A549 (cell line): ENCODE measurements around the gene KIT. TPM values are rescaled to one million over a fixed set of nuclear protein-coding genes. Genes with fewer than 3 reads are reported as not detected.

Source experiments
- ATAC-seq, 2 experiments: fragments of 200-7000 bp in 1 of 2; fragments of >200 bp in 1 of 2; cut with Nextera tagmentation in 1 of 2; cut with Tn5 transposase in 1 of 2; 3 replicates each; pipeline versions ENCODE4 v1.8.0 to v1.9.1; 2018 to 2020; ENCODE audit warnings: mild to moderate bottlenecking in 1 of 2, moderate library complexity in 1 of 2
- CTCF ChIA-PET: fragments of 300-600 bp; sonication (Branson Sonifier 250); formaldehyde crosslinking; extraction: SDS; loops from one replicate; lab custom pipeline; 2021; ENCODE audit warnings: antibody characterized with exemption, inconsistent platforms; lab: Yijun Ruan, JAX
- POLR2A ChIA-PET: fragments of 350-600 bp; formaldehyde crosslinking; extraction: SDS; loops from one replicate; lab custom pipeline; 2021; ENCODE audit warnings: antibody characterized with exemption, inconsistent platforms; lab: Yijun Ruan, JAX
- DNase-seq, 2 experiments: peaks; one replicate each; pipeline versions ENCODE4 v3.0.0 to v3.0.0-alpha.2; 2011 to 2016; ENCODE audit warnings: low read depth in 1 of 2, low spot score in 1 of 2
- FAIRE-seq: peaks from 2 replicates; lab custom pipeline; 2011; peaks lifted over from hg19 to GRCh38; lab: Jason Lieb, UNC
- H3K27ac ChIP-seq, 2 experiments: fragments of >200 bp; sonication (Bioruptor Twin); formaldehyde crosslinking; 3 replicates each; pipeline ENCODE4 v1.5.1; 2016 to 2017
- H3K4me1 ChIP-seq: fragments of >200 bp; sonication (Bioruptor Twin); formaldehyde crosslinking; 3 replicates; pipeline ENCODE4 v1.6.1; 2016
- H3K4me2 ChIP-seq: fragments of >200 bp; sonication (Bioruptor Twin); formaldehyde crosslinking; 3 replicates; pipeline ENCODE4 v1.6.1; 2016
- H3K4me3 ChIP-seq: fragments of >200 bp; sonication (Bioruptor Twin); formaldehyde crosslinking; 3 replicates; pipeline ENCODE4 v1.5.1; 2016
- H3K9me3 ChIP-seq: fragments of >200 bp; sonication (Bioruptor Twin); formaldehyde crosslinking; 3 replicates; pipeline ENCODE4 v1.6.1; 2016
- ATOH8 ChIP-seq: fragments of 250-450 bp; sonication (Bioruptor Pico); IDR thresholded peaks from 2 replicates; pipeline ENCODE4 v1.5.0; 2020; ENCODE audit warnings: low read depth, mild to moderate bottlenecking, moderate library complexity
- CEBPB ChIP-seq, 2 experiments: fragments of >200 bp in 1 of 2; sonication (Bioruptor Twin) in 1 of 2; formaldehyde crosslinking in 1 of 2; IDR thresholded peaks; 2 replicates each; pipeline ENCODE4 v1.6.1; 2012 to 2016
- CHD4 ChIP-seq: fragments of 200-600 bp; sonication (generic); IDR thresholded peaks from 2 replicates; pipeline ENCODE4 v1.6.1; 2016; ENCODE audit warnings: antibody characterized with exemption, mild to moderate bottlenecking, borderline replicate concordance
- CTCF ChIP-seq: fragments of >200 bp; sonication (Bioruptor Twin); formaldehyde crosslinking; IDR thresholded peaks from 3 replicates; pipeline ENCODE4 v1.5.1; 2016
- E2F6 ChIP-seq: IDR thresholded peaks from 2 replicates; pipeline ENCODE4 v1.6.1; 2012; ENCODE audit warnings: low read depth, borderline replicate concordance
- FOSL2 ChIP-seq, 2 experiments: fragments of 450-650 bp in 1 of 2; fragments of >200 bp in 1 of 2; sonication (Bioruptor Twin) in 1 of 2; formaldehyde crosslinking; IDR thresholded peaks; 2 replicates each; pipeline versions ENCODE4 v1.5.0 to v1.6.1; 2016 to 2020; ENCODE audit warnings: mild to moderate bottlenecking in 1 of 2, moderate library complexity in 1 of 2
- GATA3 ChIP-seq: IDR thresholded peaks from 2 replicates; pipeline ENCODE4 v1.6.1; 2012; ENCODE audit warnings: borderline replicate concordance
- HDAC2 ChIP-seq: fragments of 200-600 bp; sonication (generic); IDR thresholded peaks from 2 replicates; pipeline ENCODE4 v1.6.1; 2016
- HES2 ChIP-seq: fragments of >200 bp; sonication (Bioruptor Twin); formaldehyde crosslinking; IDR thresholded peaks from 2 replicates; pipeline ENCODE4 v1.6.1; 2016
- HEYL ChIP-seq: fragments of 250-450 bp; sonication (Bioruptor Pico); IDR thresholded peaks from 2 replicates; pipeline ENCODE4 v1.8.0; 2021; ENCODE audit warnings: mild to moderate bottlenecking, moderate library complexity
- HOXB5 ChIP-seq: fragments of 250-450 bp; sonication (Bioruptor Pico); IDR thresholded peaks from 2 replicates; pipeline ENCODE4 v1.5.0; 2020; ENCODE audit warnings: mild to moderate bottlenecking, moderate library complexity
- NFE2L2 ChIP-seq: fragments of 150-350 bp; conservative IDR thresholded peaks from 2 replicates; pipeline ENCODE4 v1.6.1; 2014; ENCODE audit warnings: low read length
- PHF8 ChIP-seq: fragments of 200-600 bp; sonication (generic); IDR thresholded peaks from 2 replicates; pipeline ENCODE4 v1.6.1; 2016; ENCODE audit warnings: low read depth, mild to moderate bottlenecking, antibody characterized with exemption, moderate library complexity, borderline replicate concordance
- RAD21 ChIP-seq, 2 experiments: fragments of >200 bp in 1 of 2; sonication (Bioruptor Twin) in 1 of 2; formaldehyde crosslinking in 1 of 2; IDR thresholded peaks in 1 of 2; conservative IDR thresholded peaks in 1 of 2; 2 replicates in 1 of 2; 3 replicates in 1 of 2; pipeline ENCODE4 v1.6.1; 2012 to 2018; ENCODE audit warnings: inconsistent platforms in 1 of 2
- RARB ChIP-seq: fragments of 250-450 bp; sonication (Bioruptor Pico); IDR thresholded peaks from 2 replicates; pipeline ENCODE4 v1.8.0; 2021; ENCODE audit warnings: mild to moderate bottlenecking, moderate library complexity
- RFX5 ChIP-seq: fragments of 450-650 bp; IDR thresholded peaks from 2 replicates; pipeline ENCODE4 v1.7.1; 2014; ENCODE audit warnings: antibody characterized with exemption, mild to moderate bottlenecking, moderate library complexity
- RNF2 ChIP-seq: fragments of 200-600 bp; sonication (generic); IDR thresholded peaks from 2 replicates; pipeline ENCODE4 v1.6.1; 2016; ENCODE audit warnings: low read depth, mild to moderate bottlenecking, antibody characterized with exemption, moderate library complexity, borderline replicate concordance
- ZSCAN20 ChIP-seq: fragments of 250-450 bp; sonication (Bioruptor Pico); IDR thresholded peaks from 2 replicates; pipeline ENCODE4 v1.8.0; 2022; ENCODE audit warnings: mild to moderate bottlenecking, moderate library complexity
- WGBS: methylation state at CpG from one replicate; pipeline ENCODE4 v1.1.6; 2017; ENCODE audit errors: missing lambda C conversion rate; 5-methylcytosine and 5-hydroxymethylcytosine counted together
- polyA plus RNA-seq, 4 experiments: library from polyadenylated mRNA; depleted of rRNA in 3 of 4; stranded (reverse); fragments of >200 nt; fragmentation: RNase III in 1 of 4; extraction: RNeasy Plus Mini Kit Qiagen cat#74134 plus additional on column Dnase treatment in 1 of 4; gene quantifications; 2 replicates in 3 of 4; 3 replicates in 1 of 4; pipeline ENCODE4 v1.2.3, GENCODE V29; 2011 to 2017

Gene KIT
- polyA plus RNA-seq, 2 of the 4 experiments (the other 2 are of a cell fraction): not detected

GRCh38 chr4:54643958-54644751, 13.6 kb upstream of the KIT start:
- CTCF ChIA-PET: no interaction called here
- no peak for TF ChIP-seq E2F6
- TF ChIP-seq RAD21 (conservative IDR thresholded peaks at IDR 0.05 in 1 of 2, IDR thresholded peaks at IDR 0.05 in 1 of 2): no peak
- no peak for TF ChIP-seq HEYL (CRISPR knock-in tag)
- no peak for TF ChIP-seq CTCF
- no peak for TF ChIP-seq CHD4
- no peak for TF ChIP-seq FOSL2 (IDR thresholded peaks at IDR 0.05)
- TF ChIP-seq FOSL2 (CRISPR knock-in tag; IDR thresholded peaks at IDR 0.05): no peak
- TF ChIP-seq GATA3: no peak
- TF ChIP-seq, all 56 proteins: peak for 0
- Histone ChIP-seq H3K4me1 (no peaks in the 10 kb centered on the region), H3K9me3 (no peaks in the 10 kb centered on the region), H3K27ac (no peak overlapping the region), H3K4me2 (no peak overlapping the region), H3K4me3 (no peak overlapping the region)
- no peak for FAIRE-seq
- DNase-seq: no peak
- POLR2A ChIA-PET: no interaction called here
- no peak for ATAC-seq
- 25% methylated on average over 6 of the region's 6 CpGs for WGBS

GRCh38 chr4:54645830-54646229, 11.9 kb upstream of the KIT start:
- POLR2A ChIA-PET: no interaction called here
- no peak for FAIRE-seq

GRCh38 chr4:54647070-54647469, 10.7 kb upstream of the KIT start:
- POLR2A ChIA-PET: no interaction called here
- ATAC-seq: no peak
- TF ChIP-seq PHF8 (no peak), HDAC2 (no peak), RARB (CRISPR knock-in tag) (no peak), HEYL (CRISPR knock-in tag) (no peak), ATOH8 (CRISPR knock-in tag) (no peak)
- no peak for FAIRE-seq
- WGBS: 14% methylated on average over 4 of the region's 4 CpGs
- Histone ChIP-seq H3K27ac (no peak overlapping the region), H3K4me2 (no peak overlapping the region), H3K4me3 (no peak overlapping the region), H3K4me1 (no peaks in the 10 kb centered on the region), H3K9me3 (no peaks in the 10 kb centered on the region)
- no peak for DNase-seq
- CTCF ChIA-PET: no interaction called here

More at GRCh38 chr4:54645830-54646229, 11.9 kb upstream of the KIT start:
- Histone ChIP-seq H3K4me3 (no peak overlapping the region), H3K4me1 (no peaks in the 10 kb centered on the region), H3K27ac (no peak overlapping the region), H3K4me2 (no peak overlapping the region)
- CTCF ChIA-PET: no interaction called here
- no peak for ATAC-seq
- TF ChIP-seq FOSL2 (IDR thresholded peaks at IDR 0.05) (no peak), FOSL2 (CRISPR knock-in tag; IDR thresholded peaks at IDR 0.05) (no peak), RFX5 (no peak), CEBPB (IDR thresholded peaks at IDR 0.05) (no peak), HES2 (no peak), NFE2L2 (no peak), HOXB5 (CRISPR knock-in tag) (no peak), E2F6 (no peak), RNF2 (no peak), ZSCAN20 (CRISPR knock-in tag) (no peak)
- TF ChIP-seq, all 56 proteins: peak for 0
- DNase-seq: no peak
- WGBS: 0% methylated on average over 1 of the region's 1 CpG
- H3K9me3 ChIP-seq: no peaks in the 10 kb centered on the region
